Kidney (tissue), 14 donors: ENCODE results near the gene ZIC4. TPM values are rescaled to one million over a fixed set of nuclear protein-coding genes. Genes with fewer than 3 reads are reported as not detected.

Experiments used
- DNase-seq, 5 donors: peaks; one replicate each; pipeline ENCODE4 v3.0.0-alpha.2; 2013 to 2020
- FAIRE-seq: peaks from 2 replicates; lab custom pipeline; 2012; peaks lifted over from hg19 to GRCh38; lab: Jason Lieb, UNC
- H3K27ac ChIP-seq, 2 donors: one replicate each; pipeline ENCODE4 v1.7.0; 2013; ENCODE audit warnings: low read depth in 2 of 2, low read length in 2 of 2, inconsistent platforms in 1 of 2
- H3K27me3 ChIP-seq: one replicate; pipeline ENCODE4 v1.7.1; 2013; ENCODE audit warnings: low read length, inconsistent platforms; ENCODE audit not compliant: control insufficient read depth, insufficient read depth
- H3K36me3 ChIP-seq, 3 donors: one replicate each; pipeline versions ENCODE4 v1.7.0 to v1.7.1; 2013; ENCODE audit warnings: low read length in 3 of 3, control low read depth in 1 of 3, inconsistent platforms in 1 of 3; ENCODE audit not compliant: insufficient read depth in 3 of 3, control insufficient read depth in 2 of 3
- H3K4me1 ChIP-seq, 3 donors: one replicate each; pipeline versions ENCODE4 v1.7.0 to v1.7.1; 2013; ENCODE audit warnings: low read length in 3 of 3, inconsistent platforms in 1 of 3, low read depth in 1 of 3; ENCODE audit not compliant: control insufficient read depth in 2 of 3, insufficient read depth in 2 of 3
- H3K4me3 ChIP-seq, 3 donors: one replicate each; pipeline versions ENCODE4 v1.7.0 to v1.8.1; 2013; ENCODE audit warnings: low read length in 3 of 3, control low read depth in 1 of 3, inconsistent platforms in 1 of 3
- H3K9ac ChIP-seq, 3 donors: one replicate each; pipeline versions ENCODE4 v1.7.0 to v1.7.1; 2013; ENCODE audit warnings: low read length in 3 of 3, control low read depth in 1 of 3, inconsistent platforms in 1 of 3
- H3K9me3 ChIP-seq, 3 donors: one replicate each; pipeline versions ENCODE4 v1.7.0 to v1.7.1; 2013; ENCODE audit warnings: low read length in 3 of 3, control low read depth in 1 of 3, inconsistent platforms in 1 of 3; ENCODE audit not compliant: control insufficient read depth in 2 of 3, insufficient read depth in 1 of 3
- CTCF ChIP-seq: IDR thresholded peaks from 3 replicates; pipeline ENCODE4 v1.5.1; 2012; ENCODE audit warnings: mild to moderate bottlenecking, moderate library complexity, borderline replicate concordance; ENCODE audit not compliant: insufficient read depth; ENCODE audit errors: extremely low read depth
- intact Hi-C: fragments of 100-400 bp; cut with DNase I; formaldehyde crosslinking; loops from one replicate; pipeline ENCODE4 v1.11.1; 2022
- polyA plus RNA-seq: library from polyadenylated mRNA; stranded (reverse); fragments of 350-450 nt; fragmentation: Illumina TruSeq; extraction: RNeasy Lipid Tissue Mini Kit (QIAGEN cat#74804); gene quantifications from one replicate; pipeline ENCODE4 v1.2.3, GENCODE V29; 2014; ENCODE audit warnings: low read depth, low replicate concordance; ENCODE audit not compliant: insufficient read depth
- total RNA-seq: library from RNA; stranded (reverse); fragmentation: NEBNext Ultra II Directional; extraction: Animal tissue kit (Norgen Biotek cat#: 25700); gene quantifications from one replicate; pipeline ENCODE4 v1.2.1, GENCODE V29; 2021
- donor health status: control.
- donor health status: control.
- donor health status: control.
- donor health status: control.
- donor health status: control.
- donor health status: DM: yes; HTN: yes; CAD: no.
- donor health status: Normal renal cell carcinoma (clear cell type).

Gene ZIC4
- total and polyA plus RNA-seq, 2 donors from 2014 or later: not detected

GRCh38 chr3:147356145-147356908 lies 50.0 kb downstream of the ZIC4 start:
- DNase-seq (no peak), FAIRE-seq (no peak)
- intact Hi-C loops: no loop called here

GRCh38 chr3:147355753-147356090 lies 50.6 kb downstream of the ZIC4 start:
- Histone ChIP-seq H3K9ac (no peak overlapping the region), H3K27me3 (peaks cover 88% of the 10 kb centered on the region), H3K4me1 (no peaks in the 10 kb centered on the region), H3K9me3 (no peaks in the 10 kb centered on the region), H3K36me3 (no peaks in the 10 kb centered on the region), H3K27ac (no peak overlapping the region), H3K4me3 (no peak overlapping the region)
- FAIRE-seq: no peak
- no peak for TF ChIP-seq CTCF
- intact Hi-C loops: no loop called here
- DNase-seq: no peak

More at GRCh38 chr3:147356145-147356908, 50.0 kb downstream of the ZIC4 start:
- H3K36me3 ChIP-seq: no peaks in the 10 kb centered on the region
- no peak overlapping the region for H3K4me3 ChIP-seq
- peaks cover 92% of the 10 kb centered on the region for H3K27me3 ChIP-seq
- no peak for TF ChIP-seq CTCF
- no peaks in the 10 kb centered on the region for H3K4me1 ChIP-seq
- H3K27ac ChIP-seq: no peak overlapping the region
- no peaks in the 10 kb centered on the region for H3K9me3 ChIP-seq
- no peak overlapping the region for H3K9ac ChIP-seq

GRCh38 chr3:147355084-147355752 lies 51.1 kb downstream of the ZIC4 start:
- Histone ChIP-seq H3K27ac (no peak overlapping the region), H3K9me3 (no peaks in the 10 kb centered on the region), H3K9ac (no peak overlapping the region), H3K4me1 (no peaks in the 10 kb centered on the region), H3K36me3 (no peaks in the 10 kb centered on the region), H3K27me3 (peaks cover 85% of the 10 kb centered on the region), H3K4me3 (no peak overlapping the region)
- no peak for FAIRE-seq
- DNase-seq: no peak
- TF ChIP-seq CTCF: no peak
- intact Hi-C loops: no loop called here
